ENCODE measurements around the gene PCDHA3.

DNA sequence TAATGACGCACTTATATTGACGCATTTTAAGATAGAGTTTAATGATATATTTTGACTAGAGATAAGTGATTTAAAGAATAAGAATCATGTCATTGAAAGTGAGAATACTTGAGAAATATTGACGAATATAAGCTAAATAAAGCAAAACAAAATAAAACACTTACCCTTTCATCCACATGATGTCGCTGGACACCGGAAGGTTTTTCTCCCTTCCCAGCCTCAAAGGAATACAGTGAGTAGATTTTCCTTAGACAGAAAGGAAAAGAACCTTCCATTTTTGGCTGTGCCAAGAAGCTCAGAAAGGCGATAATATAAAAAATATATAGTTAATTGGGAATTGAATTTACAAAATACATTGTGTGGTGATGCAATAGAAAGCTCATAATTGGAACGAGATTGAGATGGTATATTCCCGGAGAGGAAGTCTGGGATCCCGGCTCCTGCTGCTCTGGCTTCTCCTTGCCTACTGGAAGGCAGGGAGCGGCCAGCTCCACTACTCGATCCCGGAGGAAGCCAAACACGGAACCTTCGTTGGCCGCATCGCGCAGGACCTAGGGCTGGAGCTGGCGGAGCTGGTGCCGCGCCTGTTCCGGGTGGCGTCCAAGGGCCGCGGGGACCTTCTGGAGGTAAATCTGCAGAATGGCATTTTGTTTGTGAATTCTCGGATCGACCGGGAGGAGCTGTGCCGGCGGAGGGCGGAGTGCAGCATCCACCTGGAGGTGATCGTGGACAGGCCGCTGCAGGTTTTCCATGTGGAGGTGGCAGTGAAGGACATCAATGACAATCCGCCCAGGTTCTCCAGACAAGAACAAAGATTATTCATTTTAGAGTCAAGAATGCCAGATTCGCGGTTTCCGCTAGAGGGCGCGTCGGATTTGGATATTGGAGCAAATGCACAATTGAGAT is 20.8 kb downstream of the PCDHA3 start, which contains the start of gene PCDHA5:
- TF ChIP-seq, protein P1, sequence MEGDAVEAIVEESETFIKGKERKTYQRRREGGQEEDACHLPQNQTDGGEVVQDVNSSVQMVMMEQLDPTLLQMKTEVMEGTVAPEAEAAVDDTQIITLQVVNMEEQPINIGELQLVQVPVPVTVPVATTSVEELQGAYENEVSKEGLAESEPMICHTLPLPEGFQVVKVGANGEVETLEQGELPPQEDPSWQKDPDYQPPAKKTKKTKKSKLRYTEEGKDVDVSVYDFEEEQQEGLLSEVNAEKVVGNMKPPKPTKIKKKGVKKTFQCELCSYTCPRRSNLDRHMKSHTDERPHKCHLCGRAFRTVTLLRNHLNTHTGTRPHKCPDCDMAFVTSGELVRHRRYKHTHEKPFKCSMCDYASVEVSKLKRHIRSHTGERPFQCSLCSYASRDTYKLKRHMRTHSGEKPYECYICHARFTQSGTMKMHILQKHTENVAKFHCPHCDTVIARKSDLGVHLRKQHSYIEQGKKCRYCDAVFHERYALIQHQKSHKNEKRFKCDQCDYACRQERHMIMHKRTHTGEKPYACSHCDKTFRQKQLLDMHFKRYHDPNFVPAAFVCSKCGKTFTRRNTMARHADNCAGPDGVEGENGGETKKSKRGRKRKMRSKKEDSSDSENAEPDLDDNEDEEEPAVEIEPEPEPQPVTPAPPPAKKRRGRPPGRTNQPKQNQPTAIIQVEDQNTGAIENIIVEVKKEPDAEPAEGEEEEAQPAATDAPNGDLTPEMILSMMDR (IDR thresholded peaks at IDR 0.05 in 8 of 11, conservative IDR thresholded peaks at IDR 0.05 in 3 of 11): peak in 2 of 11 experiments; percentile 15 to 26
- no peak for TF ChIP-seq POLR2A (IDR thresholded peaks at IDR 0.05)
- no peak for TF ChIP-seq POLR2AphosphoS5 (IDR thresholded peaks at IDR 0.05)

Data from spleen (tissue), 7 donors.